Heart right ventricle (tissue), 16 donors: ENCODE data around the gene CASK. TPM values are rescaled to one million over a fixed set of nuclear protein-coding genes. Genes with fewer than 3 reads are reported as not detected.
"Not testable (repeated sequence)": the region's sequence is repeated elsewhere in the genome, so short reads cannot be mapped to it uniquely, and the experiment has no call there.

ENCODE experiments used
- ATAC-seq, 8 donors: fragments of 200-7000 bp; cut with Tn5 transposase; one replicate each; pipeline ENCODE4 v1.9.1; 2020; ENCODE audit warnings: mild to moderate bottlenecking in 8 of 8, moderate library complexity in 8 of 8, moderate number of reproducible peaks in 1 of 8
- DNase-seq, 2 donors: peaks; one replicate each; pipeline ENCODE4 v3.0.0-alpha.2; 2020
- H3K27ac ChIP-seq, 10 donors: fragments of 200-600 bp; sonication (generic) in 2 of 10; one replicate each; pipeline versions ENCODE4 v1.5.0 to v1.8.0; 2020 to 2022; ENCODE audit warnings: mild to moderate bottlenecking in 3 of 10
- H3K27me3 ChIP-seq, 7 donors: fragments of 200-600 bp; one replicate each; pipeline ENCODE4 v1.8.0; 2021 to 2022; ENCODE audit warnings: mild to moderate bottlenecking in 2 of 7
- H3K36me3 ChIP-seq, 9 donors: fragments of 200-600 bp; sonication (generic) in 1 of 9; one replicate each; pipeline versions ENCODE4 v1.5.0 to v1.8.0; 2020 to 2022; ENCODE audit warnings: mild to moderate bottlenecking in 2 of 9
- H3K4me1 ChIP-seq, 9 donors: fragments of 200-600 bp; sonication (generic) in 1 of 9; one replicate each; pipeline versions ENCODE4 v1.5.0 to v1.8.0; 2020 to 2022; ENCODE audit warnings: mild to moderate bottlenecking in 4 of 9
- H3K4me3 ChIP-seq, 10 donors: fragments of 200-600 bp; sonication (generic) in 2 of 10; one replicate each; pipeline versions ENCODE4 v1.5.0 to v1.8.0; 2020 to 2022; ENCODE audit warnings: mild to moderate bottlenecking in 7 of 10, moderate library complexity in 2 of 10
- H3K9me3 ChIP-seq, 11 donors: fragments of 200-600 bp in 10 of 11; sonication (generic) in 2 of 11; one replicate each; pipeline versions ENCODE4 v1.5.0 to v1.8.0; 2013 to 2022; ENCODE audit warnings: mild to moderate bottlenecking in 2 of 11, control low read depth in 1 of 11, moderate library complexity in 1 of 11
- CTCF ChIP-seq, 9 donors: fragments of 200-600 bp; sonication (generic) in 2 of 9; IDR thresholded peaks; one replicate each; pipeline versions ENCODE4 v1.5.0 to v1.8.0; 2021 to 2022; ENCODE audit warnings: antibody characterized with exemption in 9 of 9, mild to moderate bottlenecking in 5 of 9, moderate library complexity in 1 of 9
- WGBS, 2 donors: extraction: QIAGEN DNeasy Blood & Tissue Kit; methylation state at CpG; one replicate each; pipeline ENCODE4 v1.1.7; 2013; ENCODE audit warnings: inconsistent platforms in 1 of 2; 5-methylcytosine and 5-hydroxymethylcytosine counted together
- intact Hi-C, 10 donors: fragments of 100-400 bp; cut with DNase I; formaldehyde crosslinking; loops; one replicate each; pipeline versions ENCODE4 v1.11.1 to v1.14.2; 2022
- polyA plus RNA-seq, 2 donors: library from polyadenylated mRNA; stranded (reverse); fragments of 200-250 nt; gene quantifications; one replicate each; pipeline ENCODE4 v1.2.3, GENCODE V29; 2013
- total RNA-seq, 10 donors: library from RNA; stranded (reverse); fragmentation: NEBNext Ultra II Directional in 3 of 10; extraction: Animal tissue kit (Norgen Biotek cat#: 25700) in 3 of 10; gene quantifications; one replicate each; pipeline versions ENCODE4 v1.2.1 to v1.2.4, GENCODE V29; 2021 to 2023
- donor health status: Arrhythmogenic right ventricular cardiomyopathy.
- donor health status: ischemic (EF 13 %, LVEDD 7.1; RV severe dilation, severe dysfunction).
- donor health status: healthy with polysubstance abuse.
- donor health status: DM: no; HTN: yes; CAD: no.
- donor health status: DM: no; HTN: no; CAD: no.
- donor health status: ischemic (EF 25% LVEDD 6.9; RV normal size, moderate dysfunction).
- donor health status: ischemic (EF 25% LVEDD 5.7; RV mildly dilated, moderate dysfunction).
- donor health status: healthy.
- donor health status: DM: yes; HTN: yes; CAD: no.
- donor health status: Ischemic cardiomyopathy.
- donor health status: ischemic (EF 35%, LVEDD 5.7; RV mildly dilated, moderate dysfunction).
- donor health status: nonischemic (EF 11% LVEDD 7.7; RV severe dilation, severe dysfunction).
- donor health status: DM: yes; HTN: yes; CAD: no.
- donor health status: PGD.
- donor health status: ischemic (EF 29% LVEDD 5.4; RV normal size, mild dysfunction).
- donor health status: nonischemic (EF 23%, LVEDD 6.1; RV moderate dilation, normal function).

Gene CASK
- total and polyA plus RNA-seq, 12 donors: 2.2 to 20.7 (median 12.7) TPM

- WGBS, 2 donors: 82 to 85% methylated on average over 4 of the region's 4 CpGs
- ATAC-seq: no peak
- no peaks in the 10 kb centered on the region for H3K9me3 ChIP-seq
Measured at GRCh38 chrX:41516999-41517765, 406.2 kb downstream of the CASK start.

GRCh38 chrX:41516456-41516855 is 406.9 kb downstream of the CASK start:
- no peak for ATAC-seq
- Histone ChIP-seq H3K27me3 (peaks cover 0 to 33% (median 0%) of the 10 kb centered on the region in 7 donors), H3K9me3 (no peaks in the 10 kb centered on the region), H3K36me3 (peaks cover 0 to 3% (median 0%) of the 10 kb centered on the region in 9 donors), H3K27ac (no peak overlapping the region), H3K4me1 (no peaks in the 10 kb centered on the region), H3K4me3 (no peak overlapping the region)
- intact Hi-C loops: no loop called here
- TF ChIP-seq CTCF (IDR thresholded peaks at IDR 0.05): no peak
- 79 to 84% methylated on average over 5 of the region's 5 CpGs for WGBS, 2 donors
- no peak for DNase-seq

More at GRCh38 chrX:41516999-41517765, 406.2 kb downstream of the CASK start:
- H3K27ac ChIP-seq: no peak overlapping the region
- TF ChIP-seq CTCF (IDR thresholded peaks at IDR 0.05): no peak
- no peak for DNase-seq
- peaks cover 0 to 40% (median 0%) of the 10 kb centered on the region in 7 donors for H3K27me3 ChIP-seq
- intact Hi-C loops: no loop called here
- H3K4me1 ChIP-seq: no peaks in the 10 kb centered on the region
- H3K36me3 ChIP-seq: peaks cover 0 to 3% (median 0%) of the 10 kb centered on the region in 9 donors
- no peak overlapping the region for H3K4me3 ChIP-seq

GRCh38 chrX:41515376-41515775 is 408.0 kb downstream of the CASK start:
- Histone ChIP-seq H3K4me3 (no peak overlapping the region), H3K27ac (no peak overlapping the region), H3K36me3 (peaks cover 0 to 3% (median 0%) of the 10 kb centered on the region in 9 donors), H3K9me3 (no peaks in the 10 kb centered on the region), H3K4me1 (no peaks in the 10 kb centered on the region), H3K27me3 (peaks cover 0 to 23% (median 0%) of the 10 kb centered on the region in 7 donors)
- TF ChIP-seq CTCF (IDR thresholded peaks at IDR 0.05): no peak
- WGBS, 2 donors: 96% methylated on average over 12 of the region's 12 CpGs
- DNase-seq (no peak), ATAC-seq (no peak)
- intact Hi-C loops: no loop called here

GRCh38 chrX:41514179-41514578 is 409.2 kb downstream of the CASK start:
- H3K27ac ChIP-seq: no peak overlapping the region
- H3K4me3 ChIP-seq: no peak overlapping the region
- 80 to 84% methylated on average over 9 of the region's 9 CpGs for WGBS, 2 donors
- peaks cover 0 to 24% (median 0%) of the 10 kb centered on the region in 7 donors for H3K27me3 ChIP-seq
- intact Hi-C loops: no loop called here
- no peak for TF ChIP-seq CTCF (IDR thresholded peaks at IDR 0.05)
- H3K4me1 ChIP-seq: no peaks in the 10 kb centered on the region
- no peak for DNase-seq
- H3K36me3 ChIP-seq: no peaks in the 10 kb centered on the region
- no peak for ATAC-seq
- H3K9me3 ChIP-seq: no peaks in the 10 kb centered on the region

- H3K9me3 ChIP-seq, H3K27ac ChIP-seq, DNase-seq, H3K4me1 ChIP-seq, H3K36me3 ChIP-seq, intact Hi-C loops, ATAC-seq, H3K4me3 ChIP-seq: not testable (repeated sequence)
- 94 to 97% methylated on average over 7 of the region's 7 CpGs for WGBS, 2 donors
- H3K27me3 ChIP-seq: peaks cover 0 to 17% (median 0%) of the 10 kb centered on the region in 7 donors
Measured at GRCh38 chrX:41512853-41513252, 410.5 kb downstream of the CASK start.
